Endothelial cell of umbilical vein (primary cell): Measurements from ENCODE around the gene TMEM106C. TPM values are rescaled to one million over a fixed set of nuclear protein-coding genes. Genes with fewer than 3 reads are reported as not detected.

ENCODE experiments used
- BruUV-seq: library from RNA; stranded (reverse); fragments of 400-500 nt; replicated peaks from 2 replicates; lab custom pipeline; 2021; lab: Mats Ljungman, UMichigan
- CTCF ChIA-PET: fragments of 300-600, 350-600 bp; sonication (Branson Sonifier 250); formaldehyde crosslinking; loops from one replicate; lab custom pipeline; 2021; ENCODE audit warnings: antibody characterized with exemption, inconsistent platforms; lab: Charles Lee
- POLR2A ChIA-PET: fragments of 300-600, 350-600 bp; sonication (Branson Sonifier 250); formaldehyde crosslinking; loops from one replicate; lab custom pipeline; 2021; ENCODE audit warnings: antibody characterized with exemption, inconsistent platforms; lab: Charles Lee
- DNase-seq: peaks from one replicate; pipeline ENCODE4 v3.0.0-alpha.2; 2011; ENCODE audit warnings: low read depth, low spot score
- FAIRE-seq: peaks from 2 replicates; lab custom pipeline; 2011; peaks lifted over from hg19 to GRCh38; lab: Jason Lieb, UNC
- H2AFZ ChIP-seq: 2 replicates; pipeline ENCODE4 v1.6.0; 2012; ENCODE audit warnings: low read depth, low read length, control low read depth, inconsistent platforms
- H3K27ac ChIP-seq: 2 replicates; pipeline ENCODE4 v1.5.1; 2011; ENCODE audit warnings: low read depth, mild to moderate bottlenecking, control low read depth, low read length, moderate library complexity; ENCODE audit not compliant: insufficient read depth
- H3K27me3 ChIP-seq, 2 experiments: 2 replicates each; pipeline versions ENCODE4 v1.6.0 to v1.6.1; 2011; ENCODE audit warnings: low read length in 2 of 2, mixed read lengths in 1 of 2; ENCODE audit not compliant: control insufficient read depth in 2 of 2, insufficient read depth in 2 of 2
- H3K36me3 ChIP-seq, 2 experiments: 2 replicates in 1 of 2; 3 replicates in 1 of 2; pipeline ENCODE4 v1.5.1; 2011; ENCODE audit warnings: low read length in 2 of 2, mild to moderate bottlenecking in 1 of 2, moderate library complexity in 1 of 2; ENCODE audit not compliant: control insufficient read depth in 2 of 2, insufficient read depth in 2 of 2; ENCODE audit errors: extremely low read depth in 1 of 2
- H3K4me1 ChIP-seq: 3 replicates; pipeline ENCODE4 v1.5.1; 2011; ENCODE audit warnings: mild to moderate bottlenecking, low read length; ENCODE audit not compliant: control insufficient read depth, insufficient read depth; ENCODE audit errors: extremely low read depth
- H3K4me2 ChIP-seq: 2 replicates; pipeline ENCODE4 v1.6.1; 2011; ENCODE audit warnings: low read length, control low read depth, mixed read lengths; ENCODE audit not compliant: insufficient read depth
- H3K4me3 ChIP-seq, 3 experiments: fragments of 200-600 bp in 1 of 3; sonication (generic), shearing (Covaris generic) in 1 of 3; replicated peaks in 1 of 3; 2 replicates each; pipeline ENCODE4 v1.5.1; 2011 to 2016; ENCODE audit warnings: control low read depth in 3 of 3, low read length in 3 of 3, mild to moderate bottlenecking in 2 of 3, inconsistent platforms in 1 of 3, low read depth in 1 of 3, moderate library complexity in 1 of 3; ENCODE audit not compliant: insufficient read depth in 1 of 3
- H3K79me2 ChIP-seq: 2 replicates; pipeline ENCODE4 v1.6.0; 2012; ENCODE audit warnings: low read length, inconsistent platforms; ENCODE audit not compliant: control insufficient read depth, insufficient read depth
- H3K9ac ChIP-seq: replicated peaks from 2 replicates; pipeline ENCODE3; 2011; ENCODE audit warnings: low read length, control low read depth; ENCODE audit not compliant: insufficient read depth; ENCODE audit errors: extremely low read depth
- H3K9me1 ChIP-seq: replicated peaks from 3 replicates; pipeline ENCODE4 v1.6.0; 2011; ENCODE audit warnings: mild to moderate bottlenecking, low read length; ENCODE audit not compliant: control insufficient read depth, insufficient read depth; ENCODE audit errors: extremely low read depth
- H3K9me3 ChIP-seq: replicated peaks from 2 replicates; pipeline ENCODE4 v1.5.1; 2012; ENCODE audit warnings: low read length, inconsistent platforms; ENCODE audit not compliant: control insufficient read depth, insufficient read depth
- H4K20me1 ChIP-seq: replicated peaks from 2 replicates; pipeline ENCODE3; 2011; ENCODE audit warnings: mild to moderate bottlenecking, low read length; ENCODE audit not compliant: control insufficient read depth, insufficient read depth; ENCODE audit errors: extremely low read depth
- EZH2 ChIP-seq: IDR thresholded peaks from 2 replicates; pipeline ENCODE4 v1.6.1; 2012; ENCODE audit warnings: borderline replicate concordance, low read depth, mild to moderate bottlenecking, moderate library complexity, low read length, inconsistent platforms; ENCODE audit not compliant: severe bottlenecking
- FOS ChIP-seq: IDR thresholded peaks from 2 replicates; pipeline ENCODE4 v1.6.1; 2011; ENCODE audit warnings: mild to moderate bottlenecking, low read length, moderate library complexity, borderline replicate concordance; ENCODE audit not compliant: insufficient read depth
- GATA2 ChIP-seq: IDR thresholded peaks from 2 replicates; pipeline ENCODE4 v1.7.0; 2011; ENCODE audit warnings: low read depth, mild to moderate bottlenecking, moderate library complexity, mixed read lengths, low read length; ENCODE audit not compliant: insufficient read length, insufficient read depth
- JUN ChIP-seq: IDR thresholded peaks from 2 replicates; pipeline ENCODE4 v1.6.1; 2011; ENCODE audit warnings: borderline replicate concordance, low read depth; ENCODE audit not compliant: insufficient read length, insufficient read depth
- MAX ChIP-seq: IDR thresholded peaks from 2 replicates; pipeline ENCODE4 v1.6.1; 2011; ENCODE audit not compliant: insufficient read depth, insufficient read length
- MYC ChIP-seq: IDR thresholded peaks from one replicate; pipeline ENCODE4 v1.6.1; 2011; ENCODE audit warnings: mild to moderate bottlenecking, low read depth, low read length
- POLR2A ChIP-seq: IDR thresholded peaks from 2 replicates; pipeline ENCODE4 v1.6.1; 2012; ENCODE audit warnings: low read depth, mild to moderate bottlenecking, control low read depth, low read length
- POLR2AphosphoS5 ChIP-seq: IDR thresholded peaks from 2 replicates; pipeline ENCODE4 v1.6.1; 2012; ENCODE audit warnings: low read depth, mild to moderate bottlenecking, control low read depth, low read length, moderate library complexity; ENCODE audit not compliant: insufficient read depth
- dilution Hi-C: fragments of 300-500 bp; cut with MboI; formaldehyde crosslinking; loops from one replicate; pipeline ENCODE4 v1.15.0; 2019; ENCODE audit warnings: low sequenced_read_pairs; ENCODE audit not compliant: extremely low pct_ligation_motif_present
- intact Hi-C: fragments of 100-400 bp; cut with micrococcal nuclease; formaldehyde crosslinking; loops from one replicate; pipeline ENCODE4 v1.10.0; 2022
- polyA plus RNA-seq, 4 experiments: library from polyadenylated mRNA; depleted of rRNA in 3 of 4; stranded (reverse) in 3 of 4; unstranded in 1 of 4; fragments of >200 nt; gene quantifications; 2 replicates each; pipeline versions ENCODE4 v1.2.1 to v1.2.3, GENCODE V29; 2011 to 2012; ENCODE audit warnings: missing spikeins in 1 of 4
- total RNA-seq: library from RNA; stranded (reverse); gene quantifications from 2 replicates; pipeline ENCODE4 v1.2.3, GENCODE V29; 2021
- TF ChIP-seq, protein P1 (sequence below), 2 donors: IDR thresholded peaks; 1 replicate in 1 of 2; 2 replicates in 1 of 2; pipeline ENCODE4 v1.5.1; 2011; ENCODE audit warnings: low read length in 2 of 2, mild to moderate bottlenecking in 2 of 2, moderate library complexity in 2 of 2, control low read depth in 1 of 2, inconsistent platforms in 1 of 2, low read depth in 1 of 2; ENCODE audit not compliant: insufficient read depth in 1 of 2; ENCODE audit errors: extremely low read depth in 1 of 2

The TMEM106C gene
- total and polyA plus RNA-seq, 2 donors (not counting 3 experiments of a cell fraction or from before 2014, with no cell fraction given): 84.4 to 148 TPM

DNA sequence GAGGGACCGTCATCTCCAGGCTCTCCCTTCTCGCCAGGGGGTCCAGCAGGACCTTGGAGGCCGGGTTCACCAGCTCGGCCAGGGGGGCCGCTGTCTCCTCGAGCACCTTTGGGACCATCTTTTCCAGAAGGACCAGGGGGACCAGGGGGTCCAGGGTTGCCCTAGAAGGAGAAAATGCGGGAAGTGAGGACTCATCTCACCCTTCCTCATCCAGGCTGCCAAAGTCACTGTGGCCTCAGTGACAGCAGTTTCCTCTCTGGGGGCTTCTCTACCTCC, 15.1 kb downstream of the TMEM106C start:
- no peaks in the 10 kb centered on the region for H3K9me1 ChIP-seq
- H3K27me3 ChIP-seq: peaks cover 0 to 2% of the 10 kb centered on the region in 2 experiments
- H3K4me2 ChIP-seq: no peak overlapping the region
- no TSS peak for BruUV-seq
- H3K9ac ChIP-seq: no peak overlapping the region
- no peaks in the 10 kb centered on the region for H3K9me3 ChIP-seq
- no peaks in the 10 kb centered on the region for H3K4me1 ChIP-seq
- no peak overlapping the region for H2AFZ ChIP-seq
- dilution Hi-C loops: no loop called here
- no peaks in the 10 kb centered on the region for H4K20me1 ChIP-seq
- no peak overlapping the region for H3K27ac ChIP-seq
- no peak for TF ChIP-seq MYC
- no peak for TF ChIP-seq GATA2
- TF ChIP-seq MAX: no peak
- no peak for TF ChIP-seq POLR2A
- TF ChIP-seq, protein P1, sequence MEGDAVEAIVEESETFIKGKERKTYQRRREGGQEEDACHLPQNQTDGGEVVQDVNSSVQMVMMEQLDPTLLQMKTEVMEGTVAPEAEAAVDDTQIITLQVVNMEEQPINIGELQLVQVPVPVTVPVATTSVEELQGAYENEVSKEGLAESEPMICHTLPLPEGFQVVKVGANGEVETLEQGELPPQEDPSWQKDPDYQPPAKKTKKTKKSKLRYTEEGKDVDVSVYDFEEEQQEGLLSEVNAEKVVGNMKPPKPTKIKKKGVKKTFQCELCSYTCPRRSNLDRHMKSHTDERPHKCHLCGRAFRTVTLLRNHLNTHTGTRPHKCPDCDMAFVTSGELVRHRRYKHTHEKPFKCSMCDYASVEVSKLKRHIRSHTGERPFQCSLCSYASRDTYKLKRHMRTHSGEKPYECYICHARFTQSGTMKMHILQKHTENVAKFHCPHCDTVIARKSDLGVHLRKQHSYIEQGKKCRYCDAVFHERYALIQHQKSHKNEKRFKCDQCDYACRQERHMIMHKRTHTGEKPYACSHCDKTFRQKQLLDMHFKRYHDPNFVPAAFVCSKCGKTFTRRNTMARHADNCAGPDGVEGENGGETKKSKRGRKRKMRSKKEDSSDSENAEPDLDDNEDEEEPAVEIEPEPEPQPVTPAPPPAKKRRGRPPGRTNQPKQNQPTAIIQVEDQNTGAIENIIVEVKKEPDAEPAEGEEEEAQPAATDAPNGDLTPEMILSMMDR (IDR thresholded peaks at IDR 0.05; ENCODE audit: extremely low read depth in 1 of 2, insufficient read depth in 1 of 2, low read depth in 1 of 2, low read length in 2 of 2): no peak
- no peak for TF ChIP-seq JUN
- no peaks in the 10 kb centered on the region for H3K79me2 ChIP-seq
- FAIRE-seq (no peak), DNase-seq (no peak)
- intact Hi-C loops: no loop called here
- no peaks in the 10 kb centered on the region for H3K36me3 ChIP-seq
- CTCF ChIA-PET: interaction anchor here (2.1 kb wide), 1 partner anchor 8 kb away, joined by 4 read pairs; no protein-coding TSS in a partner anchor
- H3K4me3 ChIP-seq: no peak overlapping the region
- POLR2A ChIA-PET: no interaction called here

DNA sequence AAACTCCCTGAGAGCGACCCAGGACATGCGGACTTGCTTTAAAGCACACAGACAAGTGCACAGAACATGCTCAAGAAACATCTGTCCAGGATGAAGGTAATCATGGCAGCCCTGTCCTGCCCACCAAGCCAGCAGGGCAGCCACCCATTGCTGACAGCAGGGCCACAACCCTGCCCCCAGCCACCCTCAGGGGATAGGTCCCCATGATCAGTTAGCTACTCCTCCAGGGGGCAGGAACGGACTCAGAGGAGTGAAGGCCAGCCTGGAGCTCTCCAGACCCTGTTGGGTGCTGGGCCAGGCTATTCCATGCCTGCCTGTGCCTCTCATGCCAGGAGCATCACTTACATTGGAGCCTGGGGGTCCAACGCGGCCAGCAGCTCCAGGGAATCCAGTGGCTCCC, 15.8 kb downstream of the TMEM106C start:
- ChIA-PET POLR2A (no interaction called here), CTCF (interaction anchor here (1.9 to 2.1 kb wide), 2 partner anchors 9 to 16 kb away, joined by 4 to 8 read pairs; partner anchors contain the start of gene TMEM106C)
- Histone ChIP-seq H2AFZ (no peak overlapping the region), H4K20me1 (no peaks in the 10 kb centered on the region), H3K4me1 (no peaks in the 10 kb centered on the region), H3K36me3 (no peaks in the 10 kb centered on the region), H3K4me3 (no peak overlapping the region), H3K27me3 (peaks cover 0 to 2% of the 10 kb centered on the region in 2 experiments), H3K9me3 (no peaks in the 10 kb centered on the region), H3K9ac (no peak overlapping the region), H3K4me2 (no peak overlapping the region), H3K79me2 (no peaks in the 10 kb centered on the region), H3K9me1 (no peaks in the 10 kb centered on the region), H3K27ac (no peak overlapping the region)
- TF ChIP-seq POLR2AphosphoS5 (no peak), MYC (no peak), MAX (no peak), EZH2 (no peak), POLR2A (no peak), FOS (no peak), JUN (no peak)
- TF ChIP-seq, protein P1 (IDR thresholded peaks at IDR 0.05; ENCODE audit: extremely low read depth in 1 of 2, insufficient read depth in 1 of 2, low read depth in 1 of 2, low read length in 2 of 2): no peak
- DNase-seq (no peak), FAIRE-seq (no peak)
- intact Hi-C loops: no loop called here
- BruUV-seq: no TSS peak
- dilution Hi-C loops: no loop called here
